ENCODE results near the gene ITSN1. TPM values are rescaled to one million over a fixed set of nuclear protein-coding genes. Genes with fewer than 3 reads are reported as not detected.

Gene ITSN1
- total and polyA plus RNA-seq, 3 donors from 2014 or later: 20.0 to 56.6 (median 48.4) TPM

DNA sequence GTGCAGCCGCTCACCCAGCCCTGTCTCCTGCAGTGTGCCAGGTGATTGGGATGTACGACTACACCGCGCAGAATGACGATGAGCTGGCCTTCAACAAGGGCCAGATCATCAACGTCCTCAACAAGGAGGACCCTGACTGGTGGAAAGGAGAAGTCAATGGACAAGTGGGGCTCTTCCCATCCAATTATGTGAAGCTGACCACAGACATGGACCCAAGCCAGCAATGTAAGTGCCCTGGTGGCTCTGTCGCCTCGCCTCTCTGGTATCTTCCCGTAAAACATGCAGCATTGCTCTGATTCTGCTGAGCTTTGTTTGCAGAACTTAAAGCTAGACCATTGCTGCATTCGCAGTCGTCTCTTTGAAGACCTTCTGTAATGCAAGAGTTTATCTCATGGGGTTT lies 194.1 kb downstream of the ITSN1 start:
- intact Hi-C loops (cut with DNase I; ENCODE audit: low total_unique reads): no loop called here
- Histone ChIP-seq H3K27me3 (no peaks in the 10 kb centered on the region), H3K27ac (no peak overlapping the region), H3K36me3 (ENCODE audit: low read depth, missing control alignments) (no peaks in the 10 kb centered on the region), H3K9me3 (no peaks in the 10 kb centered on the region), H3K4me1 (peaks cover 5% of the 10 kb centered on the region), H3K4me3 (no peak overlapping the region)
- TF ChIP-seq, protein P1, sequence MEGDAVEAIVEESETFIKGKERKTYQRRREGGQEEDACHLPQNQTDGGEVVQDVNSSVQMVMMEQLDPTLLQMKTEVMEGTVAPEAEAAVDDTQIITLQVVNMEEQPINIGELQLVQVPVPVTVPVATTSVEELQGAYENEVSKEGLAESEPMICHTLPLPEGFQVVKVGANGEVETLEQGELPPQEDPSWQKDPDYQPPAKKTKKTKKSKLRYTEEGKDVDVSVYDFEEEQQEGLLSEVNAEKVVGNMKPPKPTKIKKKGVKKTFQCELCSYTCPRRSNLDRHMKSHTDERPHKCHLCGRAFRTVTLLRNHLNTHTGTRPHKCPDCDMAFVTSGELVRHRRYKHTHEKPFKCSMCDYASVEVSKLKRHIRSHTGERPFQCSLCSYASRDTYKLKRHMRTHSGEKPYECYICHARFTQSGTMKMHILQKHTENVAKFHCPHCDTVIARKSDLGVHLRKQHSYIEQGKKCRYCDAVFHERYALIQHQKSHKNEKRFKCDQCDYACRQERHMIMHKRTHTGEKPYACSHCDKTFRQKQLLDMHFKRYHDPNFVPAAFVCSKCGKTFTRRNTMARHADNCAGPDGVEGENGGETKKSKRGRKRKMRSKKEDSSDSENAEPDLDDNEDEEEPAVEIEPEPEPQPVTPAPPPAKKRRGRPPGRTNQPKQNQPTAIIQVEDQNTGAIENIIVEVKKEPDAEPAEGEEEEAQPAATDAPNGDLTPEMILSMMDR (IDR thresholded peaks at IDR 0.05): no peak
- no peak for TF ChIP-seq POLR2A (IDR thresholded peaks at IDR 0.05)
- no peak for DNase-seq
- 95 to 96% methylated on average over 11 of the region's 11 CpGs for WGBS, 2 donors

DNA sequence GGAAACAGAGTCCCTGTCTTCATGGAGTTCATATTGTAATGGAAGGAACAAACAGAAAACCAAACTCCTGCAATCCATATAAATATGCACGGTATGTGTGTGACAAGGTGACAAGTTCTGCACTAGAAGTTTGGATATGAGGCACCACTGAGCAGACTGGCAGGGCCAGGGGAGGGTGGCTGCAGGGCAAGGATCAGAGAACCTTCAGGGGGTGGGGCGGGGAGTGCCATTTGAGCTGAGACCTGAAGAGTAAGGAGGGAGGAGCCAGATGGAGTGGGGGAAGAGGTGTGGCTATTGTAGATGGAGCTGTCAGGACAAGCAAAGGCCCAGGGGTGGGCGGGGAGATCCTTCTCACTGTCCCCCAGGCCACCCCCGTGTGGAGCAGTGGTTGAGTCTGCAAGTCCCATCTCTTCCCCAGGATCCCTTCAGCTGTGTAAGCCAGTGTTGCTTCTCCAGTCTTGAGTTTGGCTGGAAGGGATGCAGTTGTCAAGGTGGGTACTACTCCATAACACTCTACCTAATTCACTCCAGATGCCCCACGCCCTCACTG lies 196.9 kb downstream of the ITSN1 start:
- intact Hi-C loops (cut with DNase I; ENCODE audit: low total_unique reads): no loop called here
- DNase-seq: no peak
- H3K4me3 ChIP-seq: no peak overlapping the region

DNA sequence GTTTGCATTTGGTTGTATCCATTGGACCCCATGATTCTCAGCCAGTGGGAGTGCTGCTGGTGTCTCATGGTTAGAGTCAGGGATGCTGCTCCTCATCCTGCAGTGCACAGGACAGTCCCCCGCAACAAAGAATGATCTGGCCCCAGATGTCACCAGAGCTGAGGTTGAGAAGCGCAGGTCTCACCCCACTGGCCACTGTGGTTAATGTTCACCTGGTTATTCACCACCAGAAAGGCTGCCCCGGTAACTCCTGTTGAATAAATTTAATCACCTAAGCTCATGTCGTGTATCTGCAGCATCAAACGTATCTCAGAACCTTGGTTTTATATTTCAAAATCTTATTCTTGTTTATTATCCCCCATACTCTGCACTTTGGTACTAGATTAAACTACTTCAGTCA lies 197.5 kb downstream of the ITSN1 start:
- no peak for TF ChIP-seq POLR2A (IDR thresholded peaks at IDR 0.05)
- TF ChIP-seq, protein P1 (IDR thresholded peaks at IDR 0.05): no peak
- Histone ChIP-seq H3K4me3 (no peak overlapping the region), H3K4me1 (peaks cover 13% of the 10 kb centered on the region), H3K27me3 (no peaks in the 10 kb centered on the region), H3K27ac (no peak overlapping the region), H3K36me3 (ENCODE audit: low read depth, missing control alignments) (no peaks in the 10 kb centered on the region), H3K9me3 (no peaks in the 10 kb centered on the region)
- intact Hi-C loops (cut with DNase I; ENCODE audit: low total_unique reads): no loop called here
- DNase-seq: no peak
- WGBS, 2 donors: 95 to 98% methylated on average over 5 of the region's 5 CpGs

More for the DNA sequence above, 196.9 kb downstream of the ITSN1 start:
- Histone ChIP-seq H3K36me3 (ENCODE audit: low read depth, missing control alignments) (no peaks in the 10 kb centered on the region), H3K4me1 (peaks cover 9% of the 10 kb centered on the region), H3K27me3 (no peaks in the 10 kb centered on the region), H3K27ac (no peak overlapping the region), H3K9me3 (no peaks in the 10 kb centered on the region)
- WGBS, 2 donors: 93 to 95% methylated on average over 5 of the region's 5 CpGs
- TF ChIP-seq POLR2A (IDR thresholded peaks at IDR 0.05): no peak
- TF ChIP-seq, protein P1 (IDR thresholded peaks at IDR 0.05): no peak

DNA sequence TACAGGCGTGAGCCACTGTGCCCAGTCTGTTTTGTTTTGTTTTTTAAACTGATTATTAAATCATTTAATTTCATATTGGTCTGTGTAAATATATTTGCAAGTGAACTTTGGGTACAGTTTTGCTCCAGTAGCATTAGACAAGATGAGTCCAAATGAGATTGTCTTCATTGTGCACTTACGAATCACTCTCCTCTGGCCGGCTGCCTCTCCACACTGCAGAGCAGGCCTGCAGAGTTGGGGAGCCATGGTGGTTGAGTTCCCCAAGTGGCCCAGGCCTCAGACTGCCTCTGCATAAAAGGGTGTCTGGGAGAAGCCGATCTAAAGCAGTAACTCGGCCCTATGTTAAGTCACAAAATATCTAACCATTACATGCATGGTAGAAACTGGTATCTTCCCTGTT lies 198.5 kb downstream of the ITSN1 start:
- Histone ChIP-seq H3K27me3 (no peaks in the 10 kb centered on the region), H3K4me1 (peaks cover 11% of the 10 kb centered on the region), H3K9me3 (no peaks in the 10 kb centered on the region), H3K36me3 (ENCODE audit: low read depth, missing control alignments) (no peaks in the 10 kb centered on the region), H3K27ac (no peak overlapping the region), H3K4me3 (no peak overlapping the region)
- 85 to 92% methylated on average over 5 of the region's 5 CpGs for WGBS, 2 donors
- no peak for DNase-seq
- intact Hi-C loops (cut with DNase I; ENCODE audit: low total_unique reads): no loop called here
- TF ChIP-seq, protein P1 (IDR thresholded peaks at IDR 0.05): no peak
- no peak for TF ChIP-seq POLR2A (IDR thresholded peaks at IDR 0.05)

DNA sequence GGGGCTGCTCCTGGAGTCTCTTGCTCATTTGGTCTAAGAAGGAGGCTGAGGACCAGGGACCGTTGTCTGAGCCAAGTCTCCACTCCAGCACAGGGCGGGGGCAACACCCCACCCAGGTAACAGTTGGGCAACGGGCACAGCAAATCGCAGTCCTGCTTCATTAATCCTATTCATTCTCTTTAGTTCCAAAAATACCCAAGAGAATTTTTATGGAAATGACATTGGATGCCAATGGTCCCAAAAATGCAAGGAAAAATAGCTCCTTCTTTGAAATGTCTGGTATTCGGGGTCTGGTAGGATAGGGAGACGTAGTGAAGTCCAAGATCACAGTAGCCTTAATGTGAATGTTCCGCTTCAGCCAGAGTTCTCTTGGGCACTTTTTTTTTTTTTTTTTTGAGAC lies 199.3 kb downstream of the ITSN1 start:
- WGBS, 2 donors: 79 to 80% methylated on average over 7 of the region's 7 CpGs
- intact Hi-C loops (cut with DNase I; ENCODE audit: low total_unique reads): no loop called here
- no peaks in the 10 kb centered on the region for H3K36me3 ChIP-seq (ENCODE audit: low read depth, missing control alignments)
- no peak overlapping the region for H3K4me3 ChIP-seq
- DNase-seq: no peak
- H3K27ac ChIP-seq: no peak overlapping the region
- no peaks in the 10 kb centered on the region for H3K27me3 ChIP-seq
- H3K4me1 ChIP-seq: peaks cover 11% of the 10 kb centered on the region
- no peaks in the 10 kb centered on the region for H3K9me3 ChIP-seq
- TF ChIP-seq, protein P1 (IDR thresholded peaks at IDR 0.05): no peak
- TF ChIP-seq POLR2A (IDR thresholded peaks at IDR 0.05): no peak
